ENCODE measurements around the gene DPP4.

Gene DPP4

GRCh38 chr2:161976917-161977316, 97.1 kb downstream of the DPP4 start:
- no peak overlapping the region for H3K4me2 ChIP-seq (ENCODE audit: low read depth, low read length)
- no peaks in the 10 kb centered on the region for H3K79me2 ChIP-seq (ENCODE audit: low read length)

GRCh38 chr2:161976295-161976694, 97.7 kb downstream of the DPP4 start:
- Histone ChIP-seq H3K9ac (ENCODE audit: low read length) (no peak overlapping the region), H3K79me2 (ENCODE audit: low read length) (no peaks in the 10 kb centered on the region), H3K27ac (ENCODE audit: low read length) (no peak overlapping the region), H3K4me2 (ENCODE audit: low read depth, low read length) (no peak overlapping the region), H3K4me3 (ENCODE audit: low read length) (no peak overlapping the region), H3K36me3 (replicated peaks; ENCODE audit: insufficient read depth, low read length) (no peaks in the 10 kb centered on the region), H2AFZ (ENCODE audit: low read length) (no peak overlapping the region), H3K4me1 (ENCODE audit: low read length) (no peaks in the 10 kb centered on the region), H3K9me2 (replicated peaks; ENCODE audit: insufficient read depth, low read length) (no peaks in the 10 kb centered on the region), H3K9me3 (replicated peaks; ENCODE audit: insufficient read depth, low read length) (no peaks in the 10 kb centered on the region), H3K27me3 (replicated peaks; ENCODE audit: insufficient read depth, low read length) (no peaks in the 10 kb centered on the region), H4K20me1 (ENCODE audit: insufficient read depth, low read length) (no peaks in the 10 kb centered on the region), H3F3A (ENCODE audit: insufficient read depth, low read length) (no peaks in the 10 kb centered on the region)
- TF ChIP-seq, protein P1, sequence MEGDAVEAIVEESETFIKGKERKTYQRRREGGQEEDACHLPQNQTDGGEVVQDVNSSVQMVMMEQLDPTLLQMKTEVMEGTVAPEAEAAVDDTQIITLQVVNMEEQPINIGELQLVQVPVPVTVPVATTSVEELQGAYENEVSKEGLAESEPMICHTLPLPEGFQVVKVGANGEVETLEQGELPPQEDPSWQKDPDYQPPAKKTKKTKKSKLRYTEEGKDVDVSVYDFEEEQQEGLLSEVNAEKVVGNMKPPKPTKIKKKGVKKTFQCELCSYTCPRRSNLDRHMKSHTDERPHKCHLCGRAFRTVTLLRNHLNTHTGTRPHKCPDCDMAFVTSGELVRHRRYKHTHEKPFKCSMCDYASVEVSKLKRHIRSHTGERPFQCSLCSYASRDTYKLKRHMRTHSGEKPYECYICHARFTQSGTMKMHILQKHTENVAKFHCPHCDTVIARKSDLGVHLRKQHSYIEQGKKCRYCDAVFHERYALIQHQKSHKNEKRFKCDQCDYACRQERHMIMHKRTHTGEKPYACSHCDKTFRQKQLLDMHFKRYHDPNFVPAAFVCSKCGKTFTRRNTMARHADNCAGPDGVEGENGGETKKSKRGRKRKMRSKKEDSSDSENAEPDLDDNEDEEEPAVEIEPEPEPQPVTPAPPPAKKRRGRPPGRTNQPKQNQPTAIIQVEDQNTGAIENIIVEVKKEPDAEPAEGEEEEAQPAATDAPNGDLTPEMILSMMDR (IDR thresholded peaks at IDR 0.05; ENCODE audit: low read length) = no peak
- TF ChIP-seq EZH2 (optimal IDR thresholded peaks at IDR 0.05; ENCODE audit: low read depth, low read length) = no peak
- no peak for TF ChIP-seq EZH2phosphoT487 (IDR thresholded peaks at IDR 0.05; ENCODE audit: low read length)
- no peak for DNase-seq

More at GRCh38 chr2:161976917-161977316, 97.1 kb downstream of the DPP4 start:
- Histone ChIP-seq H3K9me2 (replicated peaks; ENCODE audit: insufficient read depth, low read length) (no peaks in the 10 kb centered on the region), H3K4me1 (ENCODE audit: low read length) (no peaks in the 10 kb centered on the region), H3K9me3 (replicated peaks; ENCODE audit: insufficient read depth, low read length) (no peaks in the 10 kb centered on the region), H2AFZ (ENCODE audit: low read length) (no peak overlapping the region), H3K36me3 (replicated peaks; ENCODE audit: insufficient read depth, low read length) (no peaks in the 10 kb centered on the region), H3K27ac (ENCODE audit: low read length) (no peak overlapping the region), H3K27me3 (replicated peaks; ENCODE audit: insufficient read depth, low read length) (no peaks in the 10 kb centered on the region), H3K4me3 (ENCODE audit: low read length) (no peak overlapping the region), H3K9ac (ENCODE audit: low read length) (no peak overlapping the region), H4K20me1 (ENCODE audit: insufficient read depth, low read length) (no peaks in the 10 kb centered on the region), H3F3A (ENCODE audit: insufficient read depth, low read length) (no peaks in the 10 kb centered on the region)
- TF ChIP-seq EZH2 (optimal IDR thresholded peaks at IDR 0.05; ENCODE audit: low read depth, low read length) = no peak
- TF ChIP-seq, protein P1 (IDR thresholded peaks at IDR 0.05; ENCODE audit: low read length) = no peak
- no peak for TF ChIP-seq EZH2phosphoT487 (IDR thresholded peaks at IDR 0.05; ENCODE audit: low read length)
- no peak for DNase-seq

DNA sequence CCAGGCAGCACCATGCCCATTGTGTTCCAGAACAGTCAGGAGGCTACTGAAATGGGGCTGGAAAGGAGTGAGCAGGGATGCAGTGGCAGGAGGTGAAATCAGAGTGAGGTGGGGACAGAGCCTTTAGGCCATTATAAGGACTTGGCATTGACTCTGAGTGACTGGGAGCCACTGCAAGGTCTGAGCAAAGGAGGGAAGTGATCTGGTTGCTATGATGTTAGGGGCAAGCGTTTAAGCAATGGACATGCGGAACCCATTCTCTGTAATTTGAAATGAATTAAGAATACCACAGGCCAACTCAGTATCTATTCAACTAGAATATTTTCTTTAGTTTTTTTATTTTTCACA, 98.2 kb downstream of the DPP4 start:
- Histone ChIP-seq H3K9ac (ENCODE audit: low read length) (no peak overlapping the region), H3K4me1 (ENCODE audit: low read length) (no peaks in the 10 kb centered on the region), H3K27ac (ENCODE audit: low read length) (no peak overlapping the region), H3K9me3 (replicated peaks; ENCODE audit: insufficient read depth, low read length) (no peaks in the 10 kb centered on the region), H3K36me3 (replicated peaks; ENCODE audit: insufficient read depth, low read length) (no peaks in the 10 kb centered on the region), H3K4me2 (ENCODE audit: low read depth, low read length) (no peak overlapping the region), H3K79me2 (ENCODE audit: low read length) (no peaks in the 10 kb centered on the region), H3K4me3 (ENCODE audit: low read length) (no peak overlapping the region), H3K9me2 (replicated peaks; ENCODE audit: insufficient read depth, low read length) (no peaks in the 10 kb centered on the region), H4K20me1 (ENCODE audit: insufficient read depth, low read length) (no peaks in the 10 kb centered on the region), H3F3A (ENCODE audit: insufficient read depth, low read length) (no peaks in the 10 kb centered on the region), H2AFZ (ENCODE audit: low read length) (no peak overlapping the region), H3K27me3 (replicated peaks; ENCODE audit: insufficient read depth, low read length) (no peaks in the 10 kb centered on the region)
- DNase-seq = no peak
- TF ChIP-seq, protein P1 (IDR thresholded peaks at IDR 0.05; ENCODE audit: low read length) = no peak
- TF ChIP-seq EZH2 (optimal IDR thresholded peaks at IDR 0.05; ENCODE audit: low read depth, low read length) = no peak
- no peak for TF ChIP-seq EZH2phosphoT487 (IDR thresholded peaks at IDR 0.05; ENCODE audit: low read length)

All from MM.1S (cell line).